Smooth muscle cell (in vitro differentiated cells): ENCODE measurements around the gene CLRN3. TPM values are rescaled to one million over a fixed set of nuclear protein-coding genes. Genes with fewer than 3 reads are reported as not detected.

Experiments
- DNase-seq: peaks from one replicate; lab custom pipeline; 2025; ENCODE audit not compliant: unreplicated experiment; lab: John Stamatoyannopoulos, UW
- H2AFZ ChIP-seq: fragments of 200-600 bp; sonication (generic); 2 replicates; pipeline ENCODE4 v1.6.0; 2016; ENCODE audit warnings: antibody characterized with exemption, low read depth, mild to moderate bottlenecking
- H3F3A ChIP-seq: fragments of 200-600 bp; sonication (generic); 2 replicates; pipeline ENCODE4 v1.6.0; 2017; ENCODE audit warnings: antibody characterized with exemption, low read depth
- H3K27ac ChIP-seq: fragments of 200-600 bp; sonication (generic); 2 replicates; pipeline ENCODE4 v1.5.1; 2016; ENCODE audit warnings: low read depth, mild to moderate bottlenecking
- H3K27me3 ChIP-seq: fragments of 200-600 bp; sonication (generic); 2 replicates; pipeline ENCODE4 v1.6.1; 2016; ENCODE audit warnings: low read depth, mild to moderate bottlenecking
- H3K36me3 ChIP-seq: fragments of 200-600 bp; sonication (generic); 2 replicates; pipeline ENCODE4 v1.5.1; 2016; ENCODE audit warnings: low read depth
- H3K4me1 ChIP-seq: fragments of 200-600 bp; sonication (generic); 2 replicates; pipeline ENCODE4 v1.5.1; 2016; ENCODE audit warnings: low read depth
- H3K4me2 ChIP-seq: fragments of 200-600 bp; sonication (generic); 2 replicates; pipeline ENCODE4 v1.6.0; 2016; ENCODE audit warnings: mild to moderate bottlenecking
- H3K4me3 ChIP-seq: fragments of 200-600 bp; sonication (generic); 2 replicates; pipeline ENCODE4 v1.5.1; 2016; ENCODE audit warnings: mild to moderate bottlenecking
- H3K79me2 ChIP-seq: fragments of 200-600 bp; sonication (generic); 2 replicates; pipeline ENCODE4 v1.6.0; 2016; ENCODE audit warnings: low read depth, mild to moderate bottlenecking
- H3K9ac ChIP-seq: fragments of 200-600 bp; sonication (generic); 2 replicates; pipeline ENCODE4 v1.6.0; 2016; ENCODE audit warnings: low read depth
- H3K9me3 ChIP-seq: fragments of 200-600 bp; sonication (generic); replicated peaks from 2 replicates; pipeline ENCODE4 v1.5.1; 2016; ENCODE audit warnings: low read depth
- H4K20me1 ChIP-seq: fragments of 200-600 bp; sonication (generic); 2 replicates; pipeline ENCODE4 v1.6.0; 2016; ENCODE audit warnings: low read depth
- CTCF ChIP-seq: fragments of 200-600 bp; sonication (generic); IDR thresholded peaks from 2 replicates; pipeline ENCODE4 v1.5.1; 2017; ENCODE audit warnings: borderline replicate concordance, mild to moderate bottlenecking, antibody characterized with exemption; ENCODE audit not compliant: insufficient read depth, poor library complexity, severe bottlenecking
- WGBS: methylation state at CpG from one replicate; pipeline ENCODE4 v1.1.7; 2016; ENCODE audit warnings: low lambda C conversion rate; 5-methylcytosine and 5-hydroxymethylcytosine counted together
- polyA plus RNA-seq: library from polyadenylated mRNA; unstranded; fragments of >200 nt; fragmentation: Nextera tagmentation; extraction: Ambion mirVana; gene quantifications from 2 replicates; pipeline ENCODE4 v1.2.1, GENCODE V29; 2016
- total RNA-seq: library from RNA; depleted of rRNA; stranded (reverse); fragments of >200 nt; gene quantifications from 2 replicates; pipeline ENCODE4 v1.2.3, GENCODE V29; 2014

CLRN3 gene
- total and polyA plus RNA-seq, 2 experiments from 2014 or later, result not detected

- Histone ChIP-seq H2AFZ (no peak overlapping the region), H3K4me2 (no peak overlapping the region), H3K27ac (peak overlapping the region; percentile 44), H3K9ac (no peak overlapping the region), H3K4me3 (no peak overlapping the region), H3K36me3 (no peaks in the 10 kb centered on the region), H3K79me2 (no peaks in the 10 kb centered on the region), H3K9me3 (no peaks in the 10 kb centered on the region), H3K4me1 (no peaks in the 10 kb centered on the region), H3K27me3 (no peaks in the 10 kb centered on the region), H3F3A (no peaks in the 10 kb centered on the region), H4K20me1 (no peaks in the 10 kb centered on the region)
- TF ChIP-seq CTCF, result no peak
- no peak for DNase-seq
- WGBS, result 85% methylated on average over 1 of the region's 1 CpG
These were observed 1.4 kb upstream of the CLRN3 start for GRCh38 chr10:127894146-127894545.

GRCh38 chr10:127890832-127891334 lies 1.9 kb downstream of the CLRN3 start:
- H3K27ac ChIP-seq, result no peak overlapping the region
- no peak overlapping the region for H3K9ac ChIP-seq
- no peaks in the 10 kb centered on the region for H3F3A ChIP-seq
- H3K4me3 ChIP-seq, result peak overlapping the region; percentile 40
- H3K4me1 ChIP-seq, result no peaks in the 10 kb centered on the region
- TF ChIP-seq CTCF, result no peak
- H3K27me3 ChIP-seq, result no peaks in the 10 kb centered on the region
- no peaks in the 10 kb centered on the region for H3K79me2 ChIP-seq
- H3K4me2 ChIP-seq, result no peak overlapping the region
- no peaks in the 10 kb centered on the region for H4K20me1 ChIP-seq
- no peaks in the 10 kb centered on the region for H3K36me3 ChIP-seq
- no peak for DNase-seq
- no peaks in the 10 kb centered on the region for H3K9me3 ChIP-seq
- 96% methylated on average over 3 of the region's 3 CpGs for WGBS
- H2AFZ ChIP-seq, result no peak overlapping the region

- Histone ChIP-seq H3K4me1 (no peaks in the 10 kb centered on the region), H3K4me3 (no peak overlapping the region), H3K27ac (peak overlapping the region; percentile 86), H3K27me3 (no peaks in the 10 kb centered on the region), H3K9me3 (no peaks in the 10 kb centered on the region), H3F3A (no peaks in the 10 kb centered on the region), H3K4me2 (peak overlapping the region; percentile 65), H2AFZ (no peak overlapping the region), H3K9ac (no peak overlapping the region), H4K20me1 (no peaks in the 10 kb centered on the region), H3K36me3 (no peaks in the 10 kb centered on the region), H3K79me2 (no peaks in the 10 kb centered on the region)
- DNase-seq, result no peak
- 77% methylated on average over 3 of the region's 3 CpGs for WGBS
- TF ChIP-seq CTCF, result no peak
These were observed 2.5 kb downstream of the CLRN3 start for GRCh38 chr10:127890216-127890615.

- no peak for TF ChIP-seq CTCF
- H3K9ac ChIP-seq, result no peak overlapping the region
- peak overlapping the region; percentile 22 for H2AFZ ChIP-seq
- H3K4me3 ChIP-seq, result no peak overlapping the region
- peak overlapping the region; percentile 65 for H3K4me2 ChIP-seq
- no peaks in the 10 kb centered on the region for H3K4me1 ChIP-seq
- H3K27me3 ChIP-seq, result no peaks in the 10 kb centered on the region
- peak overlapping the region; percentile 86 for H3K27ac ChIP-seq
- no peak for DNase-seq
- no peaks in the 10 kb centered on the region for H4K20me1 ChIP-seq
- WGBS, result 6% methylated on average over 4 of the region's 4 CpGs
- H3F3A ChIP-seq, result no peaks in the 10 kb centered on the region
- H3K36me3 ChIP-seq, result no peaks in the 10 kb centered on the region
- no peaks in the 10 kb centered on the region for H3K79me2 ChIP-seq
- no peaks in the 10 kb centered on the region for H3K9me3 ChIP-seq
These were observed 3.0 kb downstream of the CLRN3 start for GRCh38 chr10:127889605-127890195.
